Measurements from ENCODE around the gene TLR7. TPM values are rescaled to one million over a fixed set of nuclear protein-coding genes. Genes with fewer than 3 reads are reported as not detected.

The TLR7 gene
- total and polyA plus RNA-seq, 3 donors from 2014 or later: 0.08 to 1.3 (median 0.31) TPM

GRCh38 chrX:12886545-12886944 is 19.7 kb downstream of the TLR7 start:
- no peak for TF ChIP-seq POLR2A (IDR thresholded peaks at IDR 0.05)
- no peak for TF ChIP-seq CTCF (IDR thresholded peaks at IDR 0.05)
- no peaks in the 10 kb centered on the region for H3K9me3 ChIP-seq
- no peaks in the 10 kb centered on the region for H3K27me3 ChIP-seq
- no peak for DNase-seq
- WGBS, 2 donors: 71 to 97% methylated on average over 3 of the region's 3 CpGs
- no peaks in the 10 kb centered on the region for H3K4me1 ChIP-seq
- no peak overlapping the region for H3K4me3 ChIP-seq
- intact Hi-C loops (cut with DNase I; ENCODE audit: low total_unique reads): no loop called here
- no peaks in the 10 kb centered on the region for H3K36me3 ChIP-seq (ENCODE audit: low read depth, missing control alignments)
- no peak overlapping the region for H3K27ac ChIP-seq

- TF ChIP-seq CTCF (IDR thresholded peaks at IDR 0.05) (no peak), POLR2A (IDR thresholded peaks at IDR 0.05) (no peak)
- no peaks in the 10 kb centered on the region for H3K9me3 ChIP-seq
- 65 to 69% methylated on average over 2 of the region's 2 CpGs for WGBS, 2 donors
- intact Hi-C loops (cut with DNase I; ENCODE audit: low total_unique reads): no loop called here
- no peaks in the 10 kb centered on the region for H3K27me3 ChIP-seq
- no peaks in the 10 kb centered on the region for H3K4me1 ChIP-seq
- H3K27ac ChIP-seq: no peak overlapping the region
- no peak overlapping the region for H3K4me3 ChIP-seq
- DNase-seq: no peak
- H3K36me3 ChIP-seq (ENCODE audit: low read depth, missing control alignments): no peaks in the 10 kb centered on the region
Measured at GRCh38 chrX:12887141-12887540, 20.3 kb downstream of the TLR7 start.

- H3K4me1 ChIP-seq: no peaks in the 10 kb centered on the region
Measured at GRCh38 chrX:12887767-12888166, 20.9 kb downstream of the TLR7 start.

GRCh38 chrX:12890467-12890866 is 23.6 kb downstream of the TLR7 start:
- no peaks in the 10 kb centered on the region for H3K4me1 ChIP-seq
- 61 to 65% methylated on average over 5 of the region's 5 CpGs for WGBS, 2 donors
- no peaks in the 10 kb centered on the region for H3K36me3 ChIP-seq (ENCODE audit: low read depth, missing control alignments)
- no peak overlapping the region for H3K27ac ChIP-seq
- no peak for DNase-seq
- TF ChIP-seq CTCF (IDR thresholded peaks at IDR 0.05) (no peak), POLR2A (IDR thresholded peaks at IDR 0.05) (no peak)
- intact Hi-C loops (cut with DNase I; ENCODE audit: low total_unique reads): no loop called here
- no peaks in the 10 kb centered on the region for H3K9me3 ChIP-seq
- no peak overlapping the region for H3K4me3 ChIP-seq
- no peaks in the 10 kb centered on the region for H3K27me3 ChIP-seq

More at GRCh38 chrX:12887767-12888166, 20.9 kb downstream of the TLR7 start:
- Histone ChIP-seq H3K27me3 (no peaks in the 10 kb centered on the region), H3K9me3 (no peaks in the 10 kb centered on the region), H3K36me3 (ENCODE audit: low read depth, missing control alignments) (no peaks in the 10 kb centered on the region), H3K4me3 (no peak overlapping the region), H3K27ac (no peak overlapping the region)
- no peak for TF ChIP-seq CTCF (IDR thresholded peaks at IDR 0.05)
- no peak for TF ChIP-seq POLR2A (IDR thresholded peaks at IDR 0.05)
- DNase-seq: no peak
- intact Hi-C loops (cut with DNase I; ENCODE audit: low total_unique reads): no loop called here
- 94 to 100% methylated on average over 2 to 3 of the region's 3 CpGs for WGBS, 2 donors

GRCh38 chrX:12891171-12891570 is 24.3 kb downstream of the TLR7 start:
- H3K27me3 ChIP-seq: no peaks in the 10 kb centered on the region
- no peaks in the 10 kb centered on the region for H3K4me1 ChIP-seq
- no peaks in the 10 kb centered on the region for H3K36me3 ChIP-seq (ENCODE audit: low read depth, missing control alignments)
- WGBS, 2 donors: 55 to 70% methylated on average over 4 of the region's 4 CpGs
- no peaks in the 10 kb centered on the region for H3K9me3 ChIP-seq
- no peak overlapping the region for H3K4me3 ChIP-seq
- no peak for DNase-seq
- intact Hi-C loops (cut with DNase I; ENCODE audit: low total_unique reads): no loop called here
- H3K27ac ChIP-seq: no peak overlapping the region
- no peak for TF ChIP-seq POLR2A (IDR thresholded peaks at IDR 0.05)
